Stimulated activated CD8-positive, alpha-beta memory T cell treated with anti-CD3 and anti-CD28 coated beads, Interleukin-12 subunit alpha, Interleukin-12 subunit beta, amount 100 ng/mL, for 1 hour (primary cell): ENCODE data around the gene RUNX1.

ENCODE experiments used
- DNase-seq: peaks from one replicate; pipeline ENCODE4 v3.0.0-alpha.2; 2020; ENCODE audit warnings: low read depth

Gene RUNX1

DNA sequence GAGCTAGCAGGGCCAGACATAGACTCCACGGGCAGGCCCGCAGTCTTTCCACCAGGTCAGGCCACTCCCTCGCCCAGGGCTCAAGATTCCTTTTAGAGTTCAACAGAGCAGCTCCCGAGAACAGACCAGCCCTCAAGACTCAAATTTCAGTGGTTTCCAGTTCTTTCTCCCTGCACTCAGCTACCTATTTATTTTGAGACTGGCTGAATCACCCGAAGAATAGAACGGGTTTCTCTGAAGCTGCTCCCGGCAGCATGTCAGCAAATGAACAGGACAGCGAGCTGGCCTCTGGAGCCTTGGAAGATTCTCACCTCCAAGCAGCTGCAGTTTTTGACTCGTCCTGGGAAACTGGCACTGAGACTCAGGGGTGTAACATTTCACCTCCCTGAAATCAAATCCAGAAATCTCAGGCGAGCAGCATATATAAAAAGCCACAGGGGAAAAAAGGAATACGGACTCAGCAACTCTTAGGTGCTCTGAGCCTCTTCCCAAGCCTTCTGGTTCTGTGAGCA, 202.4 kb downstream of the RUNX1 start:
- no peak for DNase-seq

DNA sequence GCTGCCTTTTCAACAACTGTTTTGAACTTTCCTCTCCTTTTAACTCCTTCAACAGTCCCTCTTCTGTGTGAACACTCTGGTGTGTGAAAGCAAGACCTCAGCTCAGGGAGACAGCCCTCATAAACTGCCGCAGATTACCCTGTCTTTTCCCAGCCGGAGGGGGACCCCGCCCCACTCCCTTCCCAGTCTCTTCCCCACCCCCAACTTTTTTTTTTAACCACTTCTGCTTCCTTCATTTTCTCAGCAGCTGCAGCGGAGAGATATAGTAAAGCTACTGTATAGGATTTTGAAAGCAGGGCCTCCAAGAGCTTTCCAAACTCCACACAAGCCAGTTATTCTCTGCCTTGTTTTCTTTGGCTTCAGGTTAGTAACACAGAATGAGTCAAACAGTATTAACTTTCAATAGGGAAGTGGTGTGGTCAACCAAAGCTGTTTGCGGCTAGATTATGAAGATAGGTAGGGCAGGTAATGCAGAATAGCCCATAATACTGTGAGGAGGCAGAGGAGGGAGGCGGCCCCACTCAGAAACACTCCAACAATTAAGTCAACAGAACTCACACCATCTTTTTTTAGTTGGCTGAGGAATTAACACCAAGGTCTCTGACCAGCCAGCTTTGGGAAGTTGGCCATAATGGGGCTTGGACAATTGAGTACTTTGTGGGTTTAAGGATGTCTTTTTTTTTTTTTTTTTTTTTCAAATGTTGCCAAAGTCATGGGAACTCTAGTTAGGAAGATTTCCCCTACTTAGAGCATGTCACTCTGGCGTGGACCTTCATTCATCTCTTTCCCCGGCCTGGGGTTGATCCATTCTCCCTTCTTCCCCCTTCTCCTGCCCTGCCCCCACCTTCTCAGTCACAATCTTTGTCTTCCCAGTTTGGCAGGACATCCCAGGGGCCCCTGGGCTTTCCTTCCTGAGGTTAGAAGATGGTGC, 203.3 kb downstream of the RUNX1 start:
- no peak for DNase-seq

GRCh38 chr21:34844924-34845238, 204.2 kb downstream of the RUNX1 start:
- DNase-seq, result no peak

DNA sequence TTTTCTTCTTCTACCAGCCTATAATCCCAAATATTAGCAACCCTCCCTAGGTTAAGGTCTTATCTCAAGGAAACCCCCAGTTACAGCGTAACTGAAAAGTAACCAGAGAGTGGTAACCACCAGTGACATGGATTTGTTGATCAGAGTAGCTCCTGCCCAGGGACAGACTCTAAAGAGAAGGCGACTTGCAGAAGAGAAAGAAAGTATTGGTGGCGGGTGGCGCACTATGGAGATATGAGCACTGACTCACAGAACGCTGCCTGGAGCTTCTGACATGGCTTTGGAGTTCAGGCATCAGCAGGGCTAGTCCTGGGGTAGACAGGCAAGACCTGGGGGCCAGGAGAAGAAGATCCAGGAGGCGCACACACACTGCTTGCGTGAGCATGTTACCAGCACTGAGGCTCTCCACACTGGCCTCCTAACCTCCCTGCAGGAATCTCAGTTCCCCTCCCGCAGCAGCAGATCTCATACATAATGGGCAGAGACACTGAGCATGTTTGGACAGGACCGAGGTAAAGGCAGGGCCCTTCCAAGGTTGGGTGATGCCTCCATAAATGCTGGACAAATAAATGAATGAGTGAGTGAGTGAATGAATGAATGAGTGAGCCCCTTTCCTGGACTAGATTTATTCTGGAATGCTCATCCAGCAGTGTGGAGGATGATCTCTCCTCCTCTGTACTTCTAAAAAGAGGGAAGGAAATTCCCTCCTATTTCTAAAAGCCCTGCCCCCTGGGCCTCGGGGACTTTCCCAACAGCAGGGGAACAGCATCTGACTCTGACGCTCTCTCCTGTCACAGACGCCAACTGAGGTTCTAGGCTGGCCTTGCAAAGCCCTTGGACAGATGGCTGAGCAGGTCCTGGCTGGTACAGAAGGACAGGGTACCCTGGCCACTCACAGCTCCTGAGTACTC, 204.8 kb downstream of the RUNX1 start:
- DNase-seq, result no peak

DNA sequence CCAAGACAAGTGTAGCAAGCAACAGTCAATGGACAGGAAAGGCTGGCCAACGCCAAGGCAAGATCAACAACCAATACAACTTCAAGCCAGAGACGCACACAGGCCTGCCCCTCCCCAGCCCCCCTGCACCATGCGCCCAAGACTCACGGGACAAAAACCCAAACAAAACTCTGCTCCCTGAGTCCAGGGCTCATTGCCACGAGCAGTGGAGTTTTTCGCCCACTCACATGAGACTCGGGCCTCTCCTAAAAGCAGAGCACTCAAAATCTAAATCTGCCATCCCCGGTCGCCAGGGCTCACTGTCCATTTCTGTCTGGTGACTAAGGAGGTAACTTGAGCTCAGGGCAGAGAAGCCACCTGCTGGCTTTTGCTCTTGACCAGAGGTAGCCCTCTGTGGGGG, 205.5 kb downstream of the RUNX1 start:
- DNase-seq, result no peak

DNA sequence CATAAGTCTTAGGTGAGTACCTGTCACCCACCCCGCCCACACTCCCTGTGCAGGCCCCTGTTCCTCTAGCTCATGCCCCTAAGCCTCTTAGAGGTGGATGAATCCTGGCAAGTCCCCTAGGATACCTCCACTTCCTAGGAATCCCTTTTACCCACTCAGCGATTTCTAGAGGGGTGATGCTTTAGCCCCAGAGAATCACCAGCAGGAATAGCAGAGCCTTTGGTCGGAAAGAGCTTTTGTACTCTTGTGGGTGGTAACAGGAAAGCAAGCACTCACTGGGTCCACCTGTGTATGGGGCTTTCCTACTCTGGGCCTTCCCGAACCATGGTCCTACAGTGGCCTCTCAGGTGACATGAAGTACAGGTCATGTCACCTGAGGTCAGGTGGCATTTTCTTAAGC, 207.9 kb downstream of the RUNX1 start:
- DNase-seq, result no peak

DNA sequence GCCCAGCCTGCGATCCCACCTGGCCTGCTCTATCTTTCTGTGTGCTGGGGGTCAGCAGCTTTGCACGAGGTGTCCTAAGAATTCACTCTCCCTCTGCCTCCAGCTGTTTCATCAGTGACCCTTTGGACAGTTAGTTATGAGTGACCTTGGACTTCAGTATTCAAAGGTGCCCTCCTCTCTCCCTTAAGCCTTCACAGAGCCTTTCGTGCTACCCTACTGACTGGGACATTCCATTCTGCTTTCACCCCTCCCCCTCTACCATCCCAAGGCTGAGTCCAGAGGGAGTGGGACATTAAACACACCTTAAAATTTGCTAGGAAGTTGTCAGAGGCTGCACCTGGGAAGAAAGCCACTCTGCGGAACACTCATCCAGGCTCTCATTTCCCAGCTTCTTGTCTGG, 208.4 kb downstream of the RUNX1 start:
- no peak for DNase-seq

- no peak for DNase-seq
Observed at GRCh38 chr21:34838956-34839820, 209.9 kb downstream of the RUNX1 start.

DNA sequence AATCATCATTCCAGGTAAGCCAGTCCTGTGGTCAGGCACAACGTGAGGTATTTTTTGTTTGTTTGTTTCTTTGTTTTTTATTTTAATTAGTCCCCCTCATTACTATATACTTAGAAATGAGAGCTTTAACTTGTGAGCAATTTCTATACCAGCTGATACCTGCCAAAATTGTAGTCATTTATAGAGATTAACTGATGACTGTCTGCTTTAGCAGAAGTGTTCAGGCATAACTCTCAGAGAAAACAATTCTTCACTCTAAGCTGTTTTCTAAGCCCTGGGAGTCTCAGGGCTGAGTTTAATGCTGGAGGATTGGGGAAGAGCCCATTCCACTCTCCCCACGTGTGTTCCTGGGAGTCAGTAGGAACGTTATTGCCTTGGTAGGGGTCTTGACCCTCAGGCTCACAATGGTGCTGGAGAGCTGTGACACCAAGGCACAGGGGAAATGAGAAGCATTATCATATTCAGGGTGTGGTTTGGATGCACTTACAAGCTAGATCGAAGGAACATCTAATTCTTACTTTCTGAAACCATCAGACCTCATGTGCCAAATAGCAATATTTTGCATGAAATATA, 212.1 kb downstream of the RUNX1 start:
- no peak for DNase-seq

DNA sequence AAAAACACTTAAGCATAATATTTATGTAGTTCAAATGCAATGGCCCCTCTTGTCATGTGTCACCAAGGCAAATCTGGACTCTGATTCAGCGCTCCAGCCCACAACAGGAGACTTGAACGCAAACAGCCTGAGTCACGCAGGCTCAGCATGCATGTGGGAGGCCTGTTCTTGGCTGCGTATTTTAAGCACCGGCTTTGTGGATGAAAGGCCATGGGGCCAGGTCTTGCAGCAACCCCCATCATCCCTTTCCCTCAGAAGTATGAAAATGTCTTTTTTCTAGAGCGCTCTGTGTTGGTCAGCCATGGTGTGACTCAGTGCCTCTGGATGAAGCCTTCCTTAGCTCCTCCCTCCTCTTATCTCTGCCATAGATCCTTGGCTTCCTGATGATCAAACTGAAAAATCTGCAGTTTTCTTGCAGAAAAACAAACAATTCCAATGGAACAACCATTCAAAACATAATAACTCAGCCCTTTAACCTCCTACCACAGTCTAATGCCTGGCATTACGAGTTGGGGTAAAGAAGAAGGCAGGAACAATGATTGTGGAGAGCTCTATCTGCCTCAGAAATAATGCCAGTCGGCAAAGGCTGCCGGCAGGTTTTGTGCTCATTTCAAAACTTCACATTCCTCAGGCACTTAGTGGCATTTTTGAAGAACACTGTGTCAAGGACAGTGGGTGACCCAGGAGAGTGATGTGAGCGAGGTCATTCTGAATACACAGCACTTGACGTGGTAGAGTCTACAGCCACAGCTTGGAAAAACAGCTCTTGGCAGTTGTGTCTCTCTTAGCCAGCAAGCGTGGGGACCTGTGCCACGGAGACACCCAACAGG, 212.8 kb downstream of the RUNX1 start:
- no peak for DNase-seq

DNA sequence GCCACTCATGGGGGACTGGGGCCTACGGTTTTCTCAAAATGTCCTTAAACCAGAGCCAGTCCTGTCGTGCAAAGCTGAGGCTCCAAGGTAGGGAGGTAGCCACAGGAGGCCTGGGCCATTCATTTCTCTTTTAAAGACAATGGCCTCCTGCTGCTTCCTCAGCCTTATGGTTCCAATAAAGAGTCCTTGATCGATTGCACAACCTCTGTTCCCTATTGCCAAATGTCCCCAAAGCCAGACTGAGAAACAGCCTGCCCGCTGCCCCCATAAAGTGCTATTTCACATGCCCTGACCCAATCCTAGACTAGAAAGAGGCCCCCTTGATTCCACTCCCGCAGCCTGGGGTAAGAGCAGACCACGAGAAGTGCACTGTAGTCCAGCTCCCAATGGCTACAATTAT, 213.6 kb downstream of the RUNX1 start:
- no peak for DNase-seq

DNA sequence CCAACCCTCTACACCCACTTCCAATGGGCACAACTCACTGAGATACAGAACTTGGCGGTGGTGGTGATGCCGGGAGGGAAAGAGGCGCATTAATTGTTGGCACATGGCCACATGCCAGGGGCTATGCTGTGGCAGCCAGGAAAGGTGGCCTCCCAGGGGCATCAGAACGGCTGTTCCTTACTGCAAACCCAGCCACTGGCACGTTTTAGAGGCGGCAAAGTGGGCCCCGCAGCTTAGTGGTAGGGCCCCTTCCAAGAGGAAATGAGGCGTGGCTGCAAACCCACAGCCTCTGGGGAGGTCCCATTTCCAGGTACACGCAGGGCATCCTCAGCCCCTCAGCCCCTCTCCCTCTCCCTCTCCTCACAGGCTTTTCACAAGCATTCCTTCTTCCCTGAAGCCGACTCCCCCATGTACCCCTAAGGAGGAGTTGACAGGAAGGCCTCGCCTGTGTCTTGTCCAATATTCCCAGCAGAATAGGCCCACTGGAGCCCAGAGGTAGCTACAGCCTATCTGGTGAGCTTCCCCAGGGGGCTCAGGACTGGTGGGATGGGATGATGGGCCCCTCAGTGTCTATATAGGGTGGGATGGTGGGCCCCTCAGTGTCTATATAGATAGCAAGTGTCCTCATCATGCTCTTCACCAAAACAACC, 214.1 kb downstream of the RUNX1 start:
- DNase-seq, result no peak

DNA sequence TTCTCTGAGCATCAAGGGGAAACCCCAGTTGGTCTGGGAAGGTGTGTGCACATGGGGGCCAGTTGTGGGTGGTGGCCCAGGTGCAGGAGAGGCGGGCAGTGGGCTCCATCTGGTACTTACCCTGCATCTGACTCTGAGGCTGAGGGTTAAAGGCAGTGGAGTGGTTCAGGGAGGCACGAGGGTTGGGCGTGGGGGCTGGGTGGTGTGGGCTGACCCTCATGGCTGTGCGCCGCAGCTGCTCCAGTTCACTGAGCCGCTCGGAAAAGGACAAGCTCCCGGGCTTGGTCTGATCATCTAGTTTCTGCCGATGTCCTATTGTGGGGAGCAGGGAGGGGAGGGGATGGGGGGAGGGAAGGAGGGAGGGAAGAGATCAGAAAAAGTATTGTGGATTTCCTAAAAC, 214.8 kb downstream of the RUNX1 start:
- no peak for DNase-seq

GRCh38 chr21:34833465-34833864, 215.6 kb downstream of the RUNX1 start:
- no peak for DNase-seq

DNA sequence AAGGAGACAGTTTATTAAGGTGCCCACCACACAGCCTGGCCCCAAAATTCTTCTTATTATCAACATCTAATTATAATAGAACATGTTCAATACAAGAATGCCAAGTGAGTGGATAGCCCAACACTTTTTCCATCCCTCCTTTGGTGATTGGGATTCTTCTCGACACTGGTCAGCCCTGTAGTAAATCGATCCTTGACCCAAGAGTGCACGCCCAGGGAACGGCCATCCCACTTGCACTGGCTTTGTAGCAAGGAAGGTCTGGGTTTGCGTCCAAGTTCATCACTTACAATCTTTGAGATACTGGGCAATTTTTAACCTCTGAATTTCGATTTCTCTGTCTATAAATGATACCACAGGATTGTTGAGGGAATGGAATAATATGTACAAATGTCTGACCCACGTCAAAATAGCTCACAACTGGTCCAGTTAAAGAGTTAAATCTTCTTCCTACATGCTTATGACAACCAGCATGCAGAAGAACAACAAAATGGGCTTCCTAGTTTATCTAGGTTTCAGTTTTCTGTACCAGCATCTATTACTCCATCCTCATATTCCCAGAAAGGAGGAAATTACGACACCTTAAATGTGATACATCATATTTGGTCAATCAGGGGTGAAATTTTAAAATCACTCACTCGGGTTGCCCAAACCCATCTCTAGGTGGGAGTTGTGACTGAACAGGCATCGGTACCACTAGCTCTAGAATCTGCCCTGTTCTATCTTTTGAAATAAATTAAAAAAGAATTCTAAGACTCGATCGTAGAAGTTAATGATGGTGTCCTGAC, 218.5 kb downstream of the RUNX1 start:
- DNase-seq, result no peak

DNA sequence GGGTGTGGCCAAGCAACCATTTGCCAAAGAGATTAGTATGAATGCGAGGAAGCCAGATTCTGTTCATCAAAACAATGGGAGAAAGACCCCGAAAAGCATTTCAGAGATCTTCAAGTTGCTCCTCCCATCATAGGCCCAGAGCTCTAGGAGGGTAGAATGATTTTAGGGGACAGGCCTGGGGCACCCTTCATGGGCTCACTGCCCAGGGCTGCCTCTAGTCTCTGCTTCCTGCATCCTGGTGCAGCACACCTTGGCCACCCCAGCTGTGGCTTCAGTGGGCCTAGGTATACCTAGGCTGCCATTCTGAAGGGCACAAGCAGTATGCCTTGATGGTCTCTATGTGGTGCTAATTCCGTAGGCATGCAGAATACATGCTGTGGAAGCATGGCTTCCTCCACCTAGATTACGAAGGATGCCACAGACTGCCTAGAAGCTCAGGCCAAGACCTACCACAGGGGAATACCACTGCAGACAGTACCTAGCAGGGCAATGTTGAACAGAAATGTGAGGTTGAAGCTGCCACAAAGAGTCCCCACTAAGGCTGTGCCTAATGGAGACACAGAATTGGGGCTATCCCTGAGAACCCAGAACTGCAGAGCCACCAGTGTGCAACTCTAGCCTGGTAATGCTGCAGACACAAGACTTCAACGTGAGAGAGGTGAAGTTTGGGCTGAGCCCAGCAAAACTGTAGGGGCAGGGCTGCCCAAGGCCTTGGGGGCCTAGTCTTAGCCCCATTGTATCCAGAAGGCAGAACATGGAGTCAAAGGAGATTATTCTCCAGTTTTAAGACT, 221.5 kb downstream of the RUNX1 start:
- no peak for DNase-seq

- no peak for DNase-seq
Observed at GRCh38 chr21:34826836-34827235, 222.3 kb downstream of the RUNX1 start.

DNA sequence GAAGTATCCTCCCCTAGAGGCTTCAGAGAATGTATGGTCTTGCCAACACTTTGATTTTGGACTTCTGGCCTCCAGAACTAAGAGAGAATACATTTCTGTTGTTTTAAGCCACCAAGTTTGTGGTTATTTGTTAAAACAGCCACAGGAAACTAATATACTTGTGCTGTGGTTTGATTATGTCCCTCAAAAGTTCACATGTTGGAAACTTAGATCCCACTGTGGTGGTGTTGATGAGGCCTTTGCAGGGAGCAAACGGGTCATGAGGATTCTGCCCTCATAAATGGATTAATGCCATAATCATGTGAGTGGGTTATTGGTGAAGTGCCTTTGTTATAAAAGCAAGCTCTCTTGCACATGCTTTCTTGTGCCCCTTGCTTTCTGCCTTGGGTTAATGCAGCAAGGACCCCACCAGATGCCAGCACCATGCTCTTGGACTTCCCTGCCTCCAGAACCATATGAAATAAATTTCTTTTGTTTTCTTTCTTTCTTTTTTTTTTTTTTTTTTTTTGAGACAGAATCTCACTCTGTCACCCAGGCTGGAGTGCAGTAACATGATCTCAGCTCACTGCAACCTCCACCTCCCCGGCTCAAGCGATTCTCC, 223.1 kb downstream of the RUNX1 start:
- DNase-seq, result no peak
